MG63 (cell line): ENCODE results near the gene GTF2A1L. TPM values are rescaled to one million over a fixed set of nuclear protein-coding genes. Genes with fewer than 3 reads are reported as not detected.

Experiments used
- DNase-seq: peaks from one replicate; pipeline ENCODE4 v3.0.0-alpha.2; 2020
- H3K27me3 ChIP-seq: fragments of 250-450 bp; sonication (Bioruptor Pico); 2 replicates; pipeline ENCODE4 v1.5.1; 2020; ENCODE audit warnings: mild to moderate bottlenecking, moderate library complexity
- H3K36me3 ChIP-seq: fragments of 250-450 bp; sonication (Bioruptor Pico); 2 replicates; pipeline ENCODE4 v1.5.1; 2020; ENCODE audit warnings: mild to moderate bottlenecking, moderate library complexity
- H3K4me3 ChIP-seq: fragments of 250-450 bp; sonication (Bioruptor Pico); 2 replicates; pipeline ENCODE4 v1.5.1; 2020; ENCODE audit warnings: mild to moderate bottlenecking, moderate library complexity
- H3K9me3 ChIP-seq: fragments of 250-450 bp; sonication (Bioruptor Pico); 2 replicates; pipeline ENCODE4 v1.5.1; 2020; ENCODE audit warnings: mild to moderate bottlenecking, moderate library complexity
- total RNA-seq: library from RNA; depleted of rRNA; stranded (reverse); fragments of >200 nt; shearing (Covaris generic); gene quantifications from 2 replicates; pipeline ENCODE4 v1.2.3, GENCODE V29; 2014; ENCODE audit warnings: low replicate concordance; rRNA removed

GTF2A1L gene
- total RNA-seq, 1 experiment from 2014 or later: not detected

DNA sequence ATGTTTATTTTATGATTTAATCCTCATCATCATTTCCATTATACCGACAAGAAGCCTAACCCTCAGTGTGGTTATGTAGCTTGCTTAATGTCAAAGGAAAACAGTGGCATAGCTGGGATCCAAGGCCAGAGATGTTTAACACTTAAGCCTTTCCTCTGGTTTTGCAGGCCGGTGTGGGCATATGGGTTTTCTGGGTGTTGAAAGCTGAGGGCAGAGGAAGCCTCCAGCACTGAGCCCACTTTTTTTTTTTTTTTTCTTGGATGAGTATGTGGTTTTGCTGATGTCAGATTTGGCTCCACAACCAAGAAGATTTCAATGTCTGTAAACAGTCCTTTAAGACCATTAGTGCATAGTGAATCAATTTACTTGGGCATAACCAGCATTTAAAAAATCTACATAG, 96.6 kb downstream of the GTF2A1L start:
- H3K4me3 ChIP-seq: no peak overlapping the region
- DNase-seq: no peak
- H3K9me3 ChIP-seq: no peaks in the 10 kb centered on the region
- H3K27me3 ChIP-seq: no peaks in the 10 kb centered on the region
- no peaks in the 10 kb centered on the region for H3K36me3 ChIP-seq

DNA sequence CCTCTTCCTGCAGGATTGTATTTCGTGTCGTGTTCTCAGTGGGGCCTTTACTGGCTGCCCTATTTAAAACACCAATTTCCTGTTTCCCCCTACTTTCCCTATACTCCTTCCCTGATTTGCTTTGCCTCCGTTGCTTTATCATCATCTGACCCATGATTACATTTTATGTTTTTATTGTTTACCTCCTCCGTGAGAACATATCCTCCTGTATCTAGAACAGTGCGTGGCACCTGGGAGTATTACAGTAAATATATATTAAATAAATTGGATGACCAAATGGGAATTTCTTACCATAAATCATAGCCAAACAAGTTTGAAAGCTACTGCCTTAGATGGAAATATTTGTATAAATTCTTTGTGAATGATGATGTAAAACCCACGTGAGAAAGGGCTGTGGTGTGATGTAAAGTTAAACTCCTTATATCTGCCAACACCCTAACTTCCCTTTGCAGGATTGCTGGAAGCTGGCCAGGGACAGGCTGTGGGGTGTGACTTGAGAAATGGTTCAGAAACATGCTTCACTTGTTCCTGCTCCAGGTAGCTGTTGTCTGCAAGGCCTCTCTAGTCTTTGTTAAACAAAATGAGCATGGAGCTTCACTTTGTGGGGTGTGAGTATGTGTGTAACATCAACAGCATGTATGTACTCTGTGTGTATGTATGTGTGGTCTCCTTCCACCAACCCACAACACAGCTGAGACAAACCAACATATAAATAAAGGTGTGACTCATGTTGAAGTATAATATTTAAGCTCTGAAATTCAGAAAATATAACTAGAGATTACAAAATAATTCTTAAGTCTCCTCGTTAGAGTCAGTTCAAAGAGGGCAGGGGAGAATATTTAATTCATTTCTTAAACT, 97.6 kb downstream of the GTF2A1L start:
- H3K9me3 ChIP-seq: no peaks in the 10 kb centered on the region
- no peaks in the 10 kb centered on the region for H3K27me3 ChIP-seq
- no peak overlapping the region for H3K4me3 ChIP-seq
- DNase-seq: peak; percentile 7
- H3K36me3 ChIP-seq: no peaks in the 10 kb centered on the region

DNA sequence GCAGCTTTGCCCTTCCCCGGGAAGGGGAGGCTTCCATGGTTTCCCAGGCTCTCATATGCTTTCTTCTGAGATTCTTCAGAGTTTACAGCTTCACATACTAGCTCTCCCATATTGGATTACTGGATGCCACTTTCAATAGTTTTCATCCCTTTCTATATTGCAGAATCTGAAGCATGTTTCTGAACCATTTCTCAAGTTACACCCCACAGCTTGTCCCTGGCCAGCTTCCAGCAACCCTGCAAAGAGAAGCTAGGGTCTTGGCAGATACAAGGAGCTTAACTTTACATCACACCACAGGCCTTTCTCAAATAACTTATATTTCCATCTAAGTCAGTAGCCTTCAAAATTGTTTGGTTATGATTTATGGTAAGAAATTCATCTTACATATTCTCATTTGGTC, 98.3 kb downstream of the GTF2A1L start:
- no peak overlapping the region for H3K4me3 ChIP-seq
- H3K27me3 ChIP-seq: no peaks in the 10 kb centered on the region
- H3K36me3 ChIP-seq: no peaks in the 10 kb centered on the region
- H3K9me3 ChIP-seq: no peaks in the 10 kb centered on the region
- DNase-seq: peak; percentile 17

GRCh38 chr2:48717846-48718245, 100.2 kb downstream of the GTF2A1L start:
- DNase-seq: no peak
- Histone ChIP-seq H3K4me3 (no peak overlapping the region), H3K27me3 (no peaks in the 10 kb centered on the region)

DNA sequence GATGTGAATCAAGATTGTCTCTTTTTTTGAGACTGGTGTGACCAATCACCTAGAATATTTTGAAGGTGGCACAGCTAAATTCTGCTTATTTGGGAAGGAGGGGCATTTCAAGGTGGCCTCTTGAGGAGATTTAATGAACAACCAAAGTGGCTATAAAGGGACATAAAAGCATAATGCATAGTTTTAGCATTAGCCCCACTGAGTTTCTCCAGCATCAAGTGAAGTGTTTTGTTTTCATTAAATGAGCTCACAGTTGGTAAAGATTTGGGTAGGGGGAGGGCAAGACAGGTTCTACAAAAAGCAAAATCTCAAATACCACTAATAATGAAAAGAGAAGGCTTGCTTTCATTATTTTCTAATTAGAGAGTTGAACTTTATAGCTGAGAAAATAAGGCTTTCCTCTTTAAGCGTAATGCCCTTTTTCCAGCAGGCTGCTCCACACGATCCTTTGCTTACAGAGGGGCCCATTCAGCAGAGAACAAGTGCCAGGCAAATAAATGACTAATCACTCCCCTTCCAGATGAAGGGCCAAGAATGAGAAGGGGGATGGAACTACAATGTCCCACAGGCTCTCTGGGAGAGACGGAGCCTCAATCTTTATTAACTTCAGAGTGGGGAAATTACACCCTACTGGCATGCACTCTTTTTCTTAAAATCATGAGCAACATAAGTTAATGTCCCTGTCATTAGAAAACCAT, 102.0 kb downstream of the GTF2A1L start:
- Histone ChIP-seq H3K27me3 (no peaks in the 10 kb centered on the region), H3K4me3 (no peak overlapping the region), H3K9me3 (no peaks in the 10 kb centered on the region), H3K36me3 (no peaks in the 10 kb centered on the region)
- DNase-seq: no peak

More at GRCh38 chr2:48717846-48718245, 100.2 kb downstream of the GTF2A1L start:
- Histone ChIP-seq H3K9me3 (no peaks in the 10 kb centered on the region), H3K36me3 (no peaks in the 10 kb centered on the region)

- H3K27me3 ChIP-seq: no peaks in the 10 kb centered on the region
- H3K9me3 ChIP-seq: no peaks in the 10 kb centered on the region
- H3K4me3 ChIP-seq: no peak overlapping the region
- H3K36me3 ChIP-seq: no peaks in the 10 kb centered on the region
- DNase-seq: no peak
These were observed 103.5 kb downstream of the GTF2A1L start for GRCh38 chr2:48721158-48721557.

GRCh38 chr2:48722391-48722790, 104.7 kb downstream of the GTF2A1L start:
- Histone ChIP-seq H3K36me3 (no peaks in the 10 kb centered on the region), H3K4me3 (no peak overlapping the region), H3K9me3 (no peaks in the 10 kb centered on the region), H3K27me3 (no peaks in the 10 kb centered on the region)
- DNase-seq: no peak

DNA sequence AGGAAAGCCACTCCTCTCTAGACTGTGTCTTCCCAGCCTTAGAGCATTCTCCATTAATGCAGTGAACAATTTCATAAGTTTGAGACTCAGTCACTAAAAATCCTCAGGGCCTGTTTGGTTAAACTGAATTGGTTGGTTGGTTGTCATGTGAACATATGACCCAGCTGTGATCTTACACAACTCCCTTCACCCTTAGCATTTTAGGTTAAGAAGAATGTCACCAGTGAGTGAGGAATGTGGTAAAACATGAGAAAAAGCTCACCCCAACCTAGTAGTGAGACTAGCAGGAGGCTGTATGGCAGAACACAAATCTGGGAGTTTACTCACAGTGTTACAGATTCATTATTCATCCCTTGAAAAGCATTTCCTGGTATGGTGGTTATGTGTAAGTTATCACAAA, 105.5 kb downstream of the GTF2A1L start:
- no peaks in the 10 kb centered on the region for H3K36me3 ChIP-seq
- no peaks in the 10 kb centered on the region for H3K9me3 ChIP-seq
- no peak overlapping the region for H3K4me3 ChIP-seq
- H3K27me3 ChIP-seq: no peaks in the 10 kb centered on the region
- DNase-seq: no peak

DNA sequence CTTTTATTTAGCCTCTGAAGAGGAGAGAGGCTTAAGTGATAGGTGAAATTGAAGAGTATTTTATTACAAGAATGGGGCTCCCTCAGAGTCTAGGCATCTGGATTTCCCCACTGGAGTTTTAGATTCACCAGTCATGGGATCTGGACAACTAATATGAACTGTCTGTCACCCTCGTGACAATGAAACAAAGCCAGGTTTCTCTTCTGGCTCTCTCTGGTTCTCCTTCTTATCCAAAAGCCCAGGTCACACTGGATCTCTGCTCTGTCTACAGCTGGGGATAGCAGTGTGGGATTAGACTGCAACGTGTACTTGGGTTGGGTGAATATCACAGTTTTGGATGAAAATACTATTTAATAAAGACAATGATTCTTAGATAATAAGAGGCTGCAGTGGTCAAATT, 106.6 kb downstream of the GTF2A1L start:
- H3K4me3 ChIP-seq: no peak overlapping the region
- DNase-seq: no peak
- no peaks in the 10 kb centered on the region for H3K9me3 ChIP-seq
- H3K27me3 ChIP-seq: no peaks in the 10 kb centered on the region
- no peaks in the 10 kb centered on the region for H3K36me3 ChIP-seq

- no peak for DNase-seq
- H3K27me3 ChIP-seq: no peaks in the 10 kb centered on the region
- no peaks in the 10 kb centered on the region for H3K36me3 ChIP-seq
- H3K9me3 ChIP-seq: no peaks in the 10 kb centered on the region
- no peak overlapping the region for H3K4me3 ChIP-seq
These were observed 108.2 kb downstream of the GTF2A1L start for GRCh38 chr2:48725696-48726494.

GRCh38 chr2:48727560-48727959, 109.9 kb downstream of the GTF2A1L start:
- no peaks in the 10 kb centered on the region for H3K9me3 ChIP-seq
- DNase-seq: no peak
- no peak overlapping the region for H3K4me3 ChIP-seq
- no peaks in the 10 kb centered on the region for H3K27me3 ChIP-seq
- H3K36me3 ChIP-seq: no peaks in the 10 kb centered on the region

- Histone ChIP-seq H3K4me3 (no peak overlapping the region), H3K36me3 (no peaks in the 10 kb centered on the region), H3K9me3 (no peaks in the 10 kb centered on the region), H3K27me3 (no peaks in the 10 kb centered on the region)
- no peak for DNase-seq
These were observed 110.6 kb downstream of the GTF2A1L start for GRCh38 chr2:48728295-48728694.

DNA sequence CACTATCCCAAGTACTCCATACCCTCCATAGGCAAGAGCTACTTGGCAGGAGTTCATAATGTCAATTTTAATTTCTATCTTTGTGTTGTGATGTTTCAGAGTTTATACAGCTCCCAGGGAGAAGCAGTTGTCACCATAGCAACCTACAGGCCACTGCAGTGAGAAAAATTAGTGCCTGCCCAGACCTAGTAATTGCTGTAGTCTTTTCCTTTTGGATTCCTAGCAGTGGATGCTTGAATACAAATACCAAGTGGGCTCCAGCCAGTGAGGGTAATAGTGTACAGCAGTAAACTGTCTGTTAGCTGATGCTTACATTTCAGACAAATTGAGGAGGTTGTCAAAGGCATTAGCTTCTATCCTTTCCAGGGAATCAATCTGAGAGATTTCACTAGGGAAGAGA, 111.2 kb downstream of the GTF2A1L start:
- no peaks in the 10 kb centered on the region for H3K9me3 ChIP-seq
- H3K27me3 ChIP-seq: no peaks in the 10 kb centered on the region
- no peak for DNase-seq
- H3K4me3 ChIP-seq: no peak overlapping the region
- no peaks in the 10 kb centered on the region for H3K36me3 ChIP-seq

Other genes starting within 250 kb of the GTF2A1L start
- 6.4 and 21.9 TPM in 2 replicates for gene PPP1R21, start 177.1 kb upstream of the GTF2A1L start, total RNA-seq
- gene STON1, start 87.7 kb upstream of the GTF2A1L start, total RNA-seq: 1.7 and 2.2 TPM in 2 replicates
- not detected in 2 replicates for gene LHCGR, start 137.9 kb downstream of the GTF2A1L start, total RNA-seq